Natural killer cell treated with Interleukin-12 subunit alpha and Interleukin-12 subunit beta and Interleukin-15 and Interleukin-18, amount 100 ng/mL, for 72 hours (primary cell): ENCODE results near the gene CADM1. TPM values are rescaled to one million over a fixed set of nuclear protein-coding genes. Genes with fewer than 3 reads are reported as not detected.

ENCODE experiments used
- ATAC-seq, 2 donors: fragments of 150-1000 bp; cut with Tn5 transposase in 1 of 2; sonication (Bioruptor Pico), chemical (Tn5 transposase) in 1 of 2; 2 replicates each; pipeline ENCODE4 v1.10.0; 2021
- DNase-seq: peaks from one replicate; pipeline ENCODE4 v3.0.0; 2022; ENCODE audit warnings: low spot score
- H3K27ac Mint-ChIP-seq, 2 donors: 1 replicate in 1 of 2; 2 replicates in 1 of 2; pipeline ENCODE4 v1.8.0; 2022; ENCODE audit warnings: mixed read lengths in 2 of 2, mild to moderate bottlenecking in 1 of 2, moderate library complexity in 1 of 2
- H3K27me3 Mint-ChIP-seq, 2 donors: 1 replicate in 1 of 2; 2 replicates in 1 of 2; pipeline ENCODE4 v1.8.0; 2022; ENCODE audit warnings: mixed read lengths in 2 of 2
- H3K36me3 Mint-ChIP-seq: one replicate; pipeline ENCODE4 v1.8.0; 2022; ENCODE audit warnings: mixed read lengths
- H3K4me1 Mint-ChIP-seq, 2 donors: 1 replicate in 1 of 2; 2 replicates in 1 of 2; pipeline ENCODE4 v1.8.0; 2022; ENCODE audit warnings: low read depth in 2 of 2, mixed read lengths in 2 of 2, mild to moderate bottlenecking in 1 of 2
- H3K4me3 Mint-ChIP-seq: one replicate; pipeline ENCODE4 v1.8.0; 2022; ENCODE audit warnings: mixed read lengths
- H3K9me3 Mint-ChIP-seq: 2 replicates; pipeline ENCODE4 v1.8.0; 2022; ENCODE audit warnings: mixed read lengths
- total RNA-seq, 2 donors: library from RNA; stranded (reverse); gene quantifications; one replicate each; pipeline ENCODE4 v1.2.3, GENCODE V29; 2022

Gene CADM1
- total RNA-seq, 2 donors from 2014 or later = 0.50 to 1.0 TPM

- Mint-ChIP-seq H3K9me3 (no peaks in the 10 kb centered on the region), H3K27me3 (peaks cover 6 to 12% of the 10 kb centered on the region in 2 donors), H3K4me3 (no peak overlapping the region), H3K36me3 (no peaks in the 10 kb centered on the region), H3K27ac (no peak overlapping the region), H3K4me1 (no peaks in the 10 kb centered on the region)
- DNase-seq (no peak), ATAC-seq (no peak)
Observed at GRCh38 chr11:115439385-115439784, 64.8 kb downstream of the CADM1 start.

- no peaks in the 10 kb centered on the region for H3K9me3 Mint-ChIP-seq
- no peak for ATAC-seq
- H3K27ac Mint-ChIP-seq = no peak overlapping the region
- H3K4me3 Mint-ChIP-seq = no peak overlapping the region
- H3K36me3 Mint-ChIP-seq = no peaks in the 10 kb centered on the region
- DNase-seq = no peak
- no peaks in the 10 kb centered on the region for H3K4me1 Mint-ChIP-seq
- peaks cover 6 to 12% of the 10 kb centered on the region in 2 donors for H3K27me3 Mint-ChIP-seq
Observed at GRCh38 chr11:115437902-115438575, 66.2 kb downstream of the CADM1 start.

- Mint-ChIP-seq H3K27ac (no peak overlapping the region), H3K36me3 (no peaks in the 10 kb centered on the region), H3K4me3 (no peak overlapping the region), H3K27me3 (no peaks in the 10 kb centered on the region), H3K9me3 (no peaks in the 10 kb centered on the region), H3K4me1 (no peaks in the 10 kb centered on the region)
- ATAC-seq = no peak
- no peak for DNase-seq
Observed at GRCh38 chr11:115430345-115430744, 73.9 kb downstream of the CADM1 start.

- H3K4me3 Mint-ChIP-seq = no peak overlapping the region
- H3K4me1 Mint-ChIP-seq = no peaks in the 10 kb centered on the region
- no peaks in the 10 kb centered on the region for H3K9me3 Mint-ChIP-seq
- H3K27me3 Mint-ChIP-seq = no peaks in the 10 kb centered on the region
- DNase-seq (no peak), ATAC-seq (no peak)
- H3K27ac Mint-ChIP-seq = no peak overlapping the region
- no peaks in the 10 kb centered on the region for H3K36me3 Mint-ChIP-seq
Observed at GRCh38 chr11:115428306-115428705, 75.9 kb downstream of the CADM1 start.

GRCh38 chr11:115425816-115426215 is 78.4 kb downstream of the CADM1 start:
- Mint-ChIP-seq H3K27ac (no peak overlapping the region), H3K36me3 (no peaks in the 10 kb centered on the region), H3K4me3 (no peak overlapping the region), H3K27me3 (no peaks in the 10 kb centered on the region), H3K9me3 (no peaks in the 10 kb centered on the region), H3K4me1 (no peaks in the 10 kb centered on the region)
- DNase-seq = no peak
- ATAC-seq = no peak

GRCh38 chr11:115425250-115425649 is 79.0 kb downstream of the CADM1 start:
- no peaks in the 10 kb centered on the region for H3K9me3 Mint-ChIP-seq
- no peaks in the 10 kb centered on the region for H3K4me1 Mint-ChIP-seq
- no peak for DNase-seq
- H3K36me3 Mint-ChIP-seq = no peaks in the 10 kb centered on the region
- peaks cover 0 to 2% of the 10 kb centered on the region in 2 donors for H3K27me3 Mint-ChIP-seq
- no peak for ATAC-seq
- no peak overlapping the region for H3K4me3 Mint-ChIP-seq
- no peak overlapping the region for H3K27ac Mint-ChIP-seq

- Mint-ChIP-seq H3K27ac (no peak overlapping the region), H3K36me3 (no peaks in the 10 kb centered on the region), H3K27me3 (peaks cover 0 to 5% of the 10 kb centered on the region in 2 donors), H3K4me1 (no peaks in the 10 kb centered on the region), H3K9me3 (no peaks in the 10 kb centered on the region), H3K4me3 (no peak overlapping the region)
- no peak for ATAC-seq
- DNase-seq = no peak
Observed at GRCh38 chr11:115423728-115424459, 80.3 kb downstream of the CADM1 start.

- Mint-ChIP-seq H3K27ac (no peak overlapping the region), H3K4me1 (no peaks in the 10 kb centered on the region), H3K9me3 (no peaks in the 10 kb centered on the region), H3K27me3 (peaks cover 3 to 5% of the 10 kb centered on the region in 2 donors), H3K36me3 (no peaks in the 10 kb centered on the region), H3K4me3 (no peak overlapping the region)
- DNase-seq (no peak), ATAC-seq (no peak)
Observed at GRCh38 chr11:115421992-115422689, 82.1 kb downstream of the CADM1 start.

- peaks cover 3 to 5% of the 10 kb centered on the region in 2 donors for H3K27me3 Mint-ChIP-seq
- DNase-seq (no peak), ATAC-seq (no peak)
- H3K4me1 Mint-ChIP-seq = no peaks in the 10 kb centered on the region
- no peak overlapping the region for H3K27ac Mint-ChIP-seq
- no peaks in the 10 kb centered on the region for H3K9me3 Mint-ChIP-seq
- no peaks in the 10 kb centered on the region for H3K36me3 Mint-ChIP-seq
- no peak overlapping the region for H3K4me3 Mint-ChIP-seq
Observed at GRCh38 chr11:115421352-115421991, 82.7 kb downstream of the CADM1 start.

- ATAC-seq (no peak), DNase-seq (no peak)
- Mint-ChIP-seq H3K36me3 (no peaks in the 10 kb centered on the region), H3K27ac (no peak overlapping the region), H3K4me1 (no peaks in the 10 kb centered on the region), H3K27me3 (peaks cover 3 to 11% of the 10 kb centered on the region in 2 donors), H3K4me3 (no peak overlapping the region), H3K9me3 (no peaks in the 10 kb centered on the region)
Observed at GRCh38 chr11:115420505-115420904, 83.7 kb downstream of the CADM1 start.

GRCh38 chr11:115418626-115419025 is 85.6 kb downstream of the CADM1 start:
- Mint-ChIP-seq H3K4me1 (no peaks in the 10 kb centered on the region), H3K27me3 (peaks cover 6 to 18% of the 10 kb centered on the region in 2 donors), H3K9me3 (no peaks in the 10 kb centered on the region), H3K4me3 (no peak overlapping the region), H3K27ac (no peak overlapping the region), H3K36me3 (no peaks in the 10 kb centered on the region)
- no peak for DNase-seq
- no peak for ATAC-seq

GRCh38 chr11:115418081-115418480 is 86.1 kb downstream of the CADM1 start:
- H3K4me1 Mint-ChIP-seq = no peaks in the 10 kb centered on the region
- H3K27me3 Mint-ChIP-seq = peaks cover 8 to 21% of the 10 kb centered on the region in 2 donors
- no peak overlapping the region for H3K4me3 Mint-ChIP-seq
- H3K27ac Mint-ChIP-seq = no peak overlapping the region
- H3K36me3 Mint-ChIP-seq = no peaks in the 10 kb centered on the region
- no peaks in the 10 kb centered on the region for H3K9me3 Mint-ChIP-seq
- no peak for DNase-seq
- ATAC-seq = no peak

- Mint-ChIP-seq H3K4me3 (no peak overlapping the region), H3K36me3 (no peaks in the 10 kb centered on the region), H3K27me3 (peaks cover 14 to 39% of the 10 kb centered on the region in 2 donors), H3K4me1 (no peaks in the 10 kb centered on the region), H3K27ac (no peak overlapping the region), H3K9me3 (no peaks in the 10 kb centered on the region)
- DNase-seq (no peak), ATAC-seq (no peak)
Observed at GRCh38 chr11:115411120-115411519, 93.1 kb downstream of the CADM1 start.
